GM19328 (cell line): Measurements from ENCODE around the gene BZW1.

ENCODE experiments used
- ATAC-seq: cut with Tn5 transposase; IDR thresholded peaks from one replicate; pipeline ENCODE4 v1.9.1; 2021; ENCODE audit warnings: mild to moderate bottlenecking, moderate library complexity; ENCODE audit not compliant: unreplicated experiment

The BZW1 gene

GRCh38 chr2:200811333-200812121 is at the start of gene BZW1:
Gene BZW1 (plus strand): TSS chr2:200811910. CDS start chr2:200813218, 1,308 bp downstream.
- ATAC-seq = peak; percentile 72

GRCh38 chr2:200762127-200762526 is 49.6 kb upstream of the BZW1 start:
- no peak for ATAC-seq

GRCh38 chr2:200763422-200763821 is 48.3 kb upstream of the BZW1 start:
- no peak for ATAC-seq

- ATAC-seq = no peak
Observed at GRCh38 chr2:200765139-200765951, 46.4 kb upstream of the BZW1 start.

- ATAC-seq = no peak
Observed at GRCh38 chr2:200765995-200766660, 45.6 kb upstream of the BZW1 start.

- no peak for ATAC-seq
Observed at GRCh38 chr2:200767111-200767885, 44.4 kb upstream of the BZW1 start.

GRCh38 chr2:200770847-200771246 is 40.9 kb upstream of the BZW1 start:
- no peak for ATAC-seq

- no peak for ATAC-seq
Observed at GRCh38 chr2:200772620-200773019, 39.1 kb upstream of the BZW1 start.

GRCh38 chr2:200773083-200773482 is 38.6 kb upstream of the BZW1 start:
- no peak for ATAC-seq

GRCh38 chr2:200774920-200775319 is 36.8 kb upstream of the BZW1 start:
- no peak for ATAC-seq

GRCh38 chr2:200777275-200777674 is 34.4 kb upstream of the BZW1 start:
- no peak for ATAC-seq

- ATAC-seq = no peak
Observed at GRCh38 chr2:200778038-200778437, 33.7 kb upstream of the BZW1 start.

- ATAC-seq = no peak
Observed at GRCh38 chr2:200779214-200779613, 32.5 kb upstream of the BZW1 start.

- ATAC-seq = no peak
Observed at GRCh38 chr2:200781616-200782015, 30.1 kb upstream of the BZW1 start.

GRCh38 chr2:200782251-200782650 is 29.5 kb upstream of the BZW1 start:
- no peak for ATAC-seq

GRCh38 chr2:200784215-200784614 is 27.5 kb upstream of the BZW1 start:
- no peak for ATAC-seq

- no peak for ATAC-seq
Observed at GRCh38 chr2:200786423-200786822, 25.3 kb upstream of the BZW1 start.

- ATAC-seq = no peak
Observed at GRCh38 chr2:200786826-200787225, 24.9 kb upstream of the BZW1 start.

- ATAC-seq = no peak
Observed at GRCh38 chr2:200787351-200788120, 24.2 kb upstream of the BZW1 start.

GRCh38 chr2:200788121-200788718 is 23.5 kb upstream of the BZW1 start:
- no peak for ATAC-seq
